K562 treated with DMSO at 1 percent for 48 hours (cell line): ENCODE data around the gene EPHA4. TPM values are rescaled to one million over a fixed set of nuclear protein-coding genes. Genes with fewer than 3 reads are reported as not detected.

Experiments used
- total RNA-seq: library from RNA; unstranded; fragments of 300-600 nt; gene quantifications from 2 replicates; pipeline ENCODE4 v1.2.3, GENCODE V29; 2022; ENCODE audit warnings: low replicate concordance; ENCODE audit errors: extremely low read depth

Gene EPHA4
- not detected in 2 replicates for total RNA-seq

DNA sequence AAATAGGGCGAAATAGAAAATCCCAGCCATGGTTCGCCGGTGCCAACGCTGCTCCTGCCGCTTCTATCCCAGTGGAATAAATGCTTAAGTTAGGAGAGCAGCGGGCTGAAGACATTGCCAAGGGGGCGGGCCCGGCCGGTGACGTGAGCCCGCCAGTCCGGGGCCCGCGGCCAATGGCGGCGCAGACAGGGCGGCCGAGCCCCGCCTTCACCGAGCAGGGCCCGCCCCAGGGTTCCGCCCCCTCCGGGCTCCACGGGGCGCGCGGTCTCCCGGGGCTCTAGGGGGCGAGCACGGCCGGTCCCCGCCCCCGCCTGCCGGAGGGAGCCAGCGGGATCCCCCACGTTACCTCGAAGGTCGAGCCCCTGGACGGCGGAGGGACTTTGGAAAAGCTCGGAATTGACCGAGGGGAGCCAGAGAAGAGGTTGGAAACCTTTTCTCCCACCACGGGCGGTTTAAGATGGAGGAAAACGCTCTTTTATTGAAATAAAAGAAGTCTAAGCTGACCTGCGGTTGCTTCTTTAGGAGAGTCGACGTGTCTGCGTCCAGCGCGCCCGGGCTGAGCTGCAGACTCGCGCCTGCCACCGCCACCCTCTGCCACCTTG lies at the start of gene EPHA4:
TSS of gene EPHA4 (minus strand) at position 86 of the 602 bp plus-strand sequence. CDS start at position 30, 56 bp downstream.

